ENCODE data around the gene RNF157.

GRCh38 chr17:76238847-76239537 lies 1.3 kb downstream of the RNF157 start:
- no peak for TF ChIP-seq POLR2A (IDR thresholded peaks at IDR 0.05; ENCODE audit: low read length)
- no peak for TF ChIP-seq GATA1 (IDR thresholded peaks at IDR 0.05; ENCODE audit: low read depth, low read length)
